Measurements from ENCODE around the gene DCST1. TPM values are rescaled to one million over a fixed set of nuclear protein-coding genes. Genes with fewer than 3 reads are reported as not detected.

The DCST1 gene
- total and polyA plus RNA-seq, 2 of the 13 experiments (the other 11 are each of a cell fraction or from before 2014, with no cell fraction given): 0.04 TPM; not detected in 1

DNA sequence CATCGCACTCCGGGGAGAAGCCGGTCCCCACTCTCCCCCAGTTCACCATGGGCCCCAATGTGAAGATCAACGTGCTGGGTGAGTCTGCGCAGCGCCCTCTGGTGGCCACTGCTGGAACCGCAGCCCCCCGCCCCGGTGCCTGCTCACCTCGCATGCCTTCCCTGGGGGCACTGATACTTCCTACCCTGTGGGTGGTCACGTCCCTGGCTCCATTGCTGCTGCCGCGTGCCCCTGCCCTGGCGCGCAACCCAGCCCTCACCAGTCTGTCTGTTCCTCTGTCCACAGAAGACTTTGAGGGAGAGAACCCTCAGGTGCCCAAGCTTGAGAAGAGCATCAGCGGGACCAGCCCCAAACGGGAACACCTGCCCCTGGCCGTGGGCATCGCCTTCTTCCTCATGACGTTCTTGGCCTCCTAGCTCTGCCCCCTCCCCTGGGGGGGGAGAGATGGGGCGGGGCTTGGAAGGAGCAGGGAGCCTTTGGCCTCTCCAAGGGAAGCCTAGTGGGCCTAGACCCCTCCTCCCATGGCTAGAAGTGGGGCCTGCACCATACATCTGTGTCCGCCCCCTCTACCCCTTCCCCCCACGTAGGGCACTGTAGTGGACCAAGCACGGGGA is 52.6 kb downstream of the DCST1 start (continued):
- TF ChIP-seq, protein P1, sequence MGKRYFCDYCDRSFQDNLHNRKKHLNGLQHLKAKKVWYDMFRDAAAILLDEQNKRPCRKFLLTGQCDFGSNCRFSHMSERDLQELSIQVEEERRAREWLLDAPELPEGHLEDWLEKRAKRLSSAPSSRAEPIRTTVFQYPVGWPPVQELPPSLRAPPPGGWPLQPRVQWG (CRISPR knock-in tag; IDR thresholded peaks at IDR 0.05; ENCODE audit: borderline replicate concordance, low read depth): no peak
- TF ChIP-seq, protein P2, sequence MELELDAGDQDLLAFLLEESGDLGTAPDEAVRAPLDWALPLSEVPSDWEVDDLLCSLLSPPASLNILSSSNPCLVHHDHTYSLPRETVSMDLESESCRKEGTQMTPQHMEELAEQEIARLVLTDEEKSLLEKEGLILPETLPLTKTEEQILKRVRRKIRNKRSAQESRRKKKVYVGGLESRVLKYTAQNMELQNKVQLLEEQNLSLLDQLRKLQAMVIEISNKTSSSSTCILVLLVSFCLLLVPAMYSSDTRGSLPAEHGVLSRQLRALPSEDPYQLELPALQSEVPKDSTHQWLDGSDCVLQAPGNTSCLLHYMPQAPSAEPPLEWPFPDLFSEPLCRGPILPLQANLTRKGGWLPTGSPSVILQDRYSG (CRISPR knock-in tag; IDR thresholded peaks at IDR 0.05): no peak
- TF ChIP-seq SAFB2 (CRISPR knock-in tag; IDR thresholded peaks at IDR 0.05; ENCODE audit: borderline replicate concordance, low read depth) (no peak), ZIK1 (CRISPR knock-in tag; IDR thresholded peaks at IDR 0.05; ENCODE audit: borderline replicate concordance, low read depth) (no peak), AGO1 (IDR thresholded peaks at IDR 0.05; ENCODE audit: low read depth, low read length, poor library complexity, severe bottlenecking) (no peak), ZBTB7B (CRISPR knock-in tag; IDR thresholded peaks at IDR 0.05) (peak; percentile 31; the same call in 1 of the 2 replicates), PITX1 (CRISPR knock-in tag; IDR thresholded peaks at IDR 0.05) (0 out of 2 replicates have a peak, but pooled peaks have one; percentile 23), KDM1A (CRISPR knock-in tag; IDR thresholded peaks at IDR 0.05) (no peak), ZNF790 (CRISPR knock-in tag; IDR thresholded peaks at IDR 0.05; ENCODE audit: borderline replicate concordance) (no peak), REST (IDR thresholded peaks at IDR 0.05; ENCODE audit: borderline replicate concordance in 1 of 2, low read depth in 1 of 2, low read length in 2 of 2) (no peak), NR2F6 (IDR thresholded peaks at IDR 0.05) (no peak), NR2F6 (CRISPR knock-in tag; IDR thresholded peaks at IDR 0.05) (0 out of 2 replicates have a peak, but pooled peaks have one; percentile 19), SP2 (CRISPR knock-in tag; IDR thresholded peaks at IDR 0.05) (no peak), GABPB1 (CRISPR knock-in tag; IDR thresholded peaks at IDR 0.05) (0 out of 2 replicates have a peak, but pooled peaks have one; percentile 31), TP53 (CRISPR knock-in tag; conservative IDR thresholded peaks at IDR 0.05) (no peak), RAD21 (CRISPR knock-in tag; IDR thresholded peaks at IDR 0.05) (no peak), ZNF766 (CRISPR knock-in tag; IDR thresholded peaks at IDR 0.05; ENCODE audit: borderline replicate concordance) (no peak), HES4 (CRISPR knock-in tag; IDR thresholded peaks at IDR 0.05; ENCODE audit: borderline replicate concordance) (0 out of 2 replicates have a peak, but pooled peaks have one; percentile 39), SALL2 (CRISPR knock-in tag; IDR thresholded peaks at IDR 0.05) (0 out of 2 replicates have a peak, but pooled peaks have one; percentile 37), ZNF251 (CRISPR knock-in tag; IDR thresholded peaks at IDR 0.05) (no peak), PCBP1 (IDR thresholded peaks at IDR 0.05; ENCODE audit: borderline replicate concordance, low read depth, low read length) (no peak), XRCC5 (optimal IDR thresholded peaks at IDR 0.05; ENCODE audit: low read length) (peak; percentile 50), ESRRA (CRISPR knock-in tag; IDR thresholded peaks at IDR 0.05; ENCODE audit: low read depth) (no peak), KMT2A (CRISPR knock-in tag; IDR thresholded peaks at IDR 0.05) (0 out of 2 replicates have a peak, but pooled peaks have one; percentile 15), ZNF576 (CRISPR knock-in tag; IDR thresholded peaks at IDR 0.05) (no peak)
- TF ChIP-seq, protein P3, sequence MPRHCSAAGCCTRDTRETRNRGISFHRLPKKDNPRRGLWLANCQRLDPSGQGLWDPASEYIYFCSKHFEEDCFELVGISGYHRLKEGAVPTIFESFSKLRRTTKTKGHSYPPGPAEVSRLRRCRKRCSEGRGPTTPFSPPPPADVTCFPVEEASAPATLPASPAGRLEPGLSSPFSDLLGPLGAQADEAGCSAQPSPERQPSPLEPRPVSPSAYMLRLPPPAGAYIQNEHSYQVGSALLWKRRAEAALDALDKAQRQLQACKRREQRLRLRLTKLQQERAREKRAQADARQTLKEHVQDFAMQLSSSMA (CRISPR knock-in tag; IDR thresholded peaks at IDR 0.05): no peak
